Caki2 (cell line): ENCODE data around the gene CFAP73. TPM values are rescaled to one million over a fixed set of nuclear protein-coding genes. Genes with fewer than 3 reads are reported as not detected.
"Not testable (repeated sequence)": the region's sequence is repeated elsewhere in the genome, so short reads cannot be mapped to it uniquely, and the experiment has no call there.

Source experiments
- DNase-seq: peaks from one replicate; pipeline ENCODE4 v3.0.0-alpha.2; 2015; ENCODE audit warnings: low read depth
- in situ Hi-C: cut with HindIII; loops from 2 replicates; pipeline ENCODE4 v1.10.0; 2016; ENCODE audit warnings: low sequenced_read_pairs, low pct_unique_long_range_greater_than_20kb, mixed read lengths
- total RNA-seq: library from RNA; depleted of rRNA; stranded (reverse); fragments of >200 nt; shearing (Covaris generic); gene quantifications from 2 replicates; pipeline ENCODE4 v1.2.3, GENCODE V29; 2014; ENCODE audit warnings: low replicate concordance; rRNA removed

The CFAP73 gene
- total RNA-seq, 1 experiment from 2014 or later = 6.2 TPM

DNA sequence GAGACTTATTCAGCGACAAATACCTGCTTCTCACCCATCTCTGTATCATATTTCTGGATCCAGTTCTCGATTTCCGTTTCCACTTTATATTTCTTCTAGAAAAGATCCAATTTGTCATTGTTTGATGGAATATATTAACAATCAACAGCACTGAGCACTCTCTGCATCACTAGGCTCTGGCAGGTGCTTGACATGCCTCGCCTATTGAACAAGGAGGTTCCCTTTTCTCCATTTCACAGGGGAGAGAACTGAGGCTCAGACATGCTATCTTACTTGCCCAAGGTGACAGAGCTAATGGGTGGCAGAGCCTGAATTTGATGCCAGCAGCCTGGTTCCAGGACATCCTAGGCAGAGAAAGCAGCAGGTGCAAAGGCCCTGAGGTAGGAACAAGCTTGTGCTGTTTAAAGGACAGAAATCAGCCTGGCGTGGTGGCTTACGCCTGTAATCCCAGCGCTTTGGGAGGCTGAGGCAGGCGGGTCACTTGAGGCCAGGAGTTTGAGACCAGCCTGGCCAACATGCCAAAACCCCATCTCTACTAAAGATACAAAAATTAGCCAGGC, 48.1 kb downstream of the CFAP73 start:
- in situ Hi-C loops = no loop called here

DNA sequence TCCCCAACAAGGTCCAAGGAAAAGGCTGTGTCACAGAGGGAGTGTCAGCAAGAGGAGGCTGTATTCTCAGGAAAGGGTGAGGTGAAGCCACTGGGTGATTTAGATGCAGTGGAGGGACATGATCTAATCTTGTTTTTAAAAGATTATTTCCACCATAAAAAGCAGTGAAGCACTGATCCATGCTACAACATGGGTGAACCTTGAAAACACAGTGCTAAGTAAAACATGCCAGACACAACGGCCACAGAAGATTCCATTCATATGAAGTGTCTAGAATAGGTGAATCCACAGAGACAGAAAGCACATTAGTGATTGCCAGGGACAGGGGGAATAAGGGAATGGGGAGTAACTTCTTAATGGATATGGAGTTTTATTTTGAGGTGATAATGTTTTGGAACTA, 48.8 kb downstream of the CFAP73 start:
- in situ Hi-C loops = no loop called here
- peak; percentile 76 for DNase-seq

More for the DNA sequence above, 48.1 kb downstream of the CFAP73 start:
- DNase-seq = no peak

DNA sequence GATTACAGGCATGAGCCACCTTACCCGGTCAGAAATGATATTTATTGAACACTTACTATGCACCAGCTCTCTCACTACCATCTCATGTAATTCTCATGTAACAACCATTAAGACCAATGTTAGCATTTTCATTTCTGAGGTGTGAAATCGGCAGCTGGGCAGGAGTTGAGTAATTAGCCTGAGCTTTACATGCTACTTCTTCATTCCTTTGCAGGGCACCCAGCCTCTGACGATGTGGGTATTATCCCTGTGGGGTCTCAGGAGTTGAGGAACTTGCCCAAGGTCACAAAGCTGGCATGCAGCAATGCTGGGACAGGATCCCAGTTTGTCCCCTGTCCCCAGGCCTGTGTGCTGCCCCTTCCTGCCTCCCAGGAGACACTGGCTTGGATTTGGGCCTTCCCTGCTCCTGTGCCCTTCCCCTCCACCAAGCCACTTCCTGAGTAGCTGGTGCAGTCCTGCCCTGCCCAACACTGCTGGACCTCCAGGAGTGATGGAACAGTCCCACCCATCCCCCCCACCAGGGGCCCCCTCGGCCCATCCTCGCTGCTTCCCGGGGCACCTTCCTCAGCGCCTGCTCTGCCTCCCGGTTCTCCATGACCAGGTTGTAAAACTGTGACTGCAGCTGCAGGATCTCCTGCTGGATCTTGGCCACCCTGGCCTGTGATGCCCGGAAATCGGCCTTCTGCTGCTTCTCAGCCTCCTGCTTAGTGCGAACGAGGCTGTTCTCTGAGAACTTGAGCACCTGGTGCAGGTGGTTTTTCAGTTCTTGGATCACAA, 50.7 kb downstream of the CFAP73 start:
- in situ Hi-C loops = no loop called here
- no peak for DNase-seq

DNA sequence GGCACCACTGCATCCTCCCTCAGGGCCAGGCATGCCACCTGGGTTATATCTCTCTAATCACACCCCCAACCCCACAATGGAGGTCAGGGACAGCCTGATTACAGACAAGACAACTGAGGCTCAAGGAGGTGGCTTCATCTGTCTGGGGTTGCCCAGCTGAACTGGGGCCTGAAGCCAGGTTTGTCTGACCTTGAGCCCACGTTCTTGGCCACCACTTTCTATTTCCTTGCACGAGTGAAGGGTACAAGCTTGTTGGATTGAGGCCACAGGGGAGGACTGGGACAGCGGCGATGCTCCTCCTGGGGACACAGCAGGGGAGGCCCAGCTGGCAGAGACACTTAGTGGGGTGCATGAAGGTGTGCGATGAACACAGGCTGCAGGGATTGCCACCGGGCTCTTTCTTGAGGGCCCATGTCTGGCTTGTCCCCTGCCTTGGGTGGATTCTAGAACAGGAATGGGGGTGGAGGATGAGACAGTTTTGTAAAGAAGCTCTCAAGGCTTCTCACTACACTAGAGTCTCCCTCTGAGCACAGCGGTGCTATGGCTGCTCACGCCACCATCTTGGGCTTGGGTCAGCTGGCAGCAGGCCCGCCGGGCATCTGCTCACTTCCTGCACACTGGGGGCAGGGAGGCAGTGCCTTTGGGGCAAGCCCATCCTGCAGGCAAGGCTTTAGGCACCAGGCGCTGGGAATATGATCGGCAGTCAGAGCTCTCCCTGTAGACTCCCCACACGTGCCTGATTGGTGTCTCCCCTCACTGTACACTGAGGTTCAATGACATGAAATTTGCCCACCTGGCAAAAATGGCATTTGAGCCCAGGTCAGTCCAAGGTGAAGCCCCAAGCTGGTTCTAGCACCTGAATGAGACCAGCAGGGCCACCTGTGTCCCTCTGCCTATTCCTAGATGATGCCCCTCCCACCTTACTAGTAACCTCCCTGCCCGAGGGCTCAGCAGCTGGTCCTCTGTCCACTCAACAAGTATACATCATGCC, 52.0 kb downstream of the CFAP73 start:
- DNase-seq = no peak
- in situ Hi-C loops = no loop called here

DNA sequence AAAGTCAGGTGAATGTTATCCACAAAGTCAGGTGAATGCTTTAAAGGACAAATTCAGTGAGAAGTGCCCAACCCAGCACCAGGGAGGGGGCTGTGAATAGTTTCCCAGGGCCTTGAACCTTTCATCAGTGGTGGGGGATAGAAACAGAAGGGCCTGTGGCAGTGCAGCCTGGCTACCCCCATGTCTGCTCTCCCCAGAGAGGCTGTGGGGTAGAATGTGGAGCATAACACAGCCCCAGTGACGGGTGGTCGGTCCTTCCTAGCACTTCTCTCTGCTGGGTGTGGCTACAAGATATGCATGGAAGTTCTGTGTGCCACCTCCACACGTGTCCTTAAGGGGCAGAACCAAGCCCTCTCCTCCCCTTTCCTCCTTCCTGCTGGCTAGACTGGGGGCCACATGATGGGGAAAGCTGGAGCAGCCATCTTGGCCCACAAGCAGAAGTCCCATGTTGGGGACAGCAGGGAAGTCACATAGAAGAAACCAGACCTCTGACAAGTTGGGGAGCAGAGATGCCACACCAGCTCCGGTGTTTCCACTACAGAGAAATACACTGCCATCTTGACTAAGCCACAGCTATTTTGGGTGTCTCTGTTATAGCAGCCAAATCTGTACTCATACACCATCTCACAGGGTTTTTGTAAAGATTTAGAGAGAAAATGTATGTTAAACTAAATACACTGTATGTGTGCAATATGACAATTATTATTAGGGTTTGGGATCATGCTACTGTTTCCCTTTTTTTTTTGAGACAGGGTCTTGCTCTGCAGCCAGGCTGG, 53.0 kb downstream of the CFAP73 start:
- no peak for DNase-seq
- in situ Hi-C loops = no loop called here

DNA sequence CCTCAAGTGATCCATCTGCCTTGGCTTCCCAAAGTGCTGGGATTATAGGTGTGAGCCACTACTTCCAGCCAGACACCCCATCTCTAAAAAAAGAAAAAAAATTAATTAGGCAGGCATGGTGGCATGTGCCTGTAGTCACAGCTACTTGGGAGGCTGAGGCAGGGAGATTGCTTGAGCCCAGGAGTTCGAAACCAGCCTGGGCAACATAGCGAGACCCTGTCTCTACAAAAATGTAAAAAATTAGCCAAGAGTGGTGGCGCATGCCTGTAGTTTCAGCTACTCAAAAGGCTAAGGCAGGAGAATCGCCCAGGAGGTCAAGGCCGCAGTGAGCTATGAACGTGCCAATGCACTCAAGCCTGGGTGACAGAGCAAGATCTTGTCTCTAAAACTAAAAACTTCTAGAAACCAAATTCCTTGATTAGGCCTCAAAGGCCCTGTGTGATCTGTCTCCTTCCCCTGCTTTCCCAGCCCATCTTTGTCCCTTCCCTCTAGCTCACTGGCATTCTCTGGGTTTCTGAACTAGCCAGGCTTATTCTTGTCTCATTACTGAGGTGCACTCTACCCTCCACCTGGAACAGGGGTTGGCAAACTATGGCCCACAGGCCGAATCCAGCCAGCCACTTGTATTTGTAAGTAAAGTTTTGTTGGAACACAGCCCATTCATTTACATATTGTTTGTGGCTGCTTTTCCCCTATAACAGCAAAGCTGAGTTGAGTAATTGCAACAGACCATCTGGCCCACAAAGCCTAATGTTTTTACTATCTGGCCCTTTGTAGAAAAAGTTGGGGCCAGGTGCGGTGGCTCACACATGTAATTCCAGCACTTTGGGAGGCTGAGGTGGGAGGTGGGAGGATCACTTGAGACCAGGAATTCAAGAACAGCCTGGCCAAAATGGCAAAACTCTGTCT, 54.6 kb downstream of the CFAP73 start:
- no peak for DNase-seq
- in situ Hi-C loops = no loop called here

DNA sequence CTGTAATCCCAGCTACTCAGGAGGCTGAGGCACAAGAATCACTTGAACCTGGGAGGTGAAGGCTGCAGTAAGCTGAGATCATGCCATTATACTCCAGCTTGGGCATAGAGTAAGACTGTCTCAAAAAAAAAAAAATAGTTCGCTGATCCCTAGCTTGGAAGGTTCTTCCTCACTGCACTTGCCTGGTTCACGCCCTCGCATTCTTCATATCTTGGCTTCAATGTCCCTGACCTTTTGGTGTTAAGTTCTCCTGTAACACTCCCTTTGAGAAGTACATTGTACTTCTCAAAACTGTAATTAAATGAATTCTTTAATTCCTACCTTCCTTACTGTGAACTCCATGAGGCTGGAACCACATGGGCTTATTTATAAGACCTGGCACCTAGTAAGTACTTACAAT, 55.3 kb downstream of the CFAP73 start:
- in situ Hi-C loops = no loop called here
- DNase-seq = peak; percentile 73

DNA sequence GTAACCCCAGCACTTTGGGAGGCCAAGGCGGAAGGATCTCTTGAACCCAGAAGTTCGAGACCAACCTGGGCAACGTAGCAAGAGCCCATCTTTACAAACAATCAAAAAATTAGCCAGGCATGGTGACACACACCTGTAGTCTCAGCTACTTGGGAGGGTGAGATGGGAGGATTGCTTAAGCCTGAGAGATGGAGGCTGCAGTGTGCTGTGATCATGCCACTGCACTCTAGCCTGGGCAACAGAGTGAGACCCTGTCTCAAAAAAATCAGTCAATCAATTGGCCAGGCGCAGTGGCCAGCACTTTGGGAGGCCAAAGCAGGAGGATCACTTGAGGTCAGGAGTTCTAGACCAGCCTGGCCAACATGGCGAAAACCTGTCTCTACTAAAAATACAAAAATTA, 57.3 kb downstream of the CFAP73 start:
- in situ Hi-C loops, DNase-seq: not testable (repeated sequence)

DNA sequence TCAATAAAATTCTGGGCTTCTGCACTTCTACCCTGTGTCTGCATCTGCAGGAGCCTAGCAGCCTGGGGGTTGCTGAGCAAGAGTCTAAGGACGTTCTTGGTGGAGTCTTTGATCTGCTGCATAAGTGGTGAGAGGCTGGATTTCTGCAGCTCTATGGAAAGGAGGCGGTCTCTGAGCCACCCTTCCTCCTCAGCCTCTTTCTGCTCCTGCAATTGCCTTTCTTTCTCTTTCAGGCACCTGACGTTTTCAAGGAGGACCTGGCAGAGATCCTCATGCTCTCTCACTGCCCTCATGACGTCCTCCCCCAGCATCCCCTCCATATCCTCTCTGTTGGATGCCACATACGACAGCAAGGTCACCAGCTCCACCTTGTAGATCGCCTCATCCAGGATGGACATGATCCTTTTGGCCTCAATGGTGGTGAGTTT, 58.1 kb downstream of the CFAP73 start:
- in situ Hi-C loops = no loop called here
- no peak for DNase-seq

DNA sequence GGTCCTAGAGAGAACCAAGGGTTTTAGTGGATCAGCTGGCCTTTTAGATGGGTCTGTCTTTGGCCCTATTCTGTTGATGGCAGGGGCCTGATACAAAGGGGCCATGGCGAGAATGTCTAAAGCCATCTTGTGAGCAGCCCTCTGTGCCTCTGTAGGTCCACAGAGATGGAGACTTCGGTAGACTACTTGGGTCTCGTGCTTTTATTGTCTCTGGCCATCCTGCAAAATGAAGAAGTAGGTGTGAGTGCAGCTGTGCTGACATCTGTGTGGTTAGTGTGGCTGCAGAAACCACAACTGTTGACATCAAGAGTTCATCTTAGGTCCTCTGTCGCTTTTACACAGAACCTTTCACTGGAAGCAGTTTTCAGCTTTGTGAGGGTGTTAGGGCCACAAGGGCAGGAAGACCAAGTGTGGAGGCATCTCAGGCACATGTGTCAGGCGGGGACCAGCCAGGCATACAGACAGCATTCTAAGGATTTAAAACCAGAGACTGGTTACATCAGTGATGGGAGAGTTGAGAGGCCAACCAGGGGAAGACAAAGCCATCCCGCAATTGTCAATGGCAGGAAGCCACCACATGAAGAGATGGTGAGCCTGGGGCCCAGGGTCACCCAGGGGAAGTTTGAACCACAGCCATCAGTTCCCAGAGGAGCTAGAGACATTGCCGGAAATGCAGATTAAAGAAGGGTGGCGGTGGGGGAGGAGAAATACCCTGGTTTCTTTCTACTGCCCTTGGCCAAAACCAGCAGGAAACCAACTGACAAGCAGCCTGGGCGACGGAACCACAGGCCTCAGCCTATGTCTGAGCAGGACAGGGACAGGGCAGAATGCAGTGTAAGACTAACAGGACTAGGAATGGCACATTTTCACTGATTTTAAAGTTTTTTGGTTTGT, 58.8 kb downstream of the CFAP73 start:
- no peak for DNase-seq
- in situ Hi-C loops = no loop called here

Other genes with a start within 250 kb of the CFAP73 start
- 18.1 and 27.5 TPM in 2 replicates for gene OAS1, start 242.8 kb upstream of the CFAP73 start, total RNA-seq
- gene OAS3, start 211.2 kb upstream of the CFAP73 start, total RNA-seq = 11.4 and 19.1 TPM in 2 replicates
- 0.30 and 1.0 TPM in 2 replicates for gene OAS2, start 171.2 kb upstream of the CFAP73 start, total RNA-seq
- gene DTX1, start 93.0 kb upstream of the CFAP73 start, total RNA-seq = not detected in 2 replicates
- gene RASAL1, start 14.0 kb upstream of the CFAP73 start, total RNA-seq = 29.3 and 65.1 TPM in 2 replicates
- 48.3 and 57.9 TPM in 2 replicates for gene DDX54, start 35.8 kb downstream of the CFAP73 start, total RNA-seq
- gene RITA1, start 36.0 kb downstream of the CFAP73 start, total RNA-seq = 37.1 and 53.0 TPM in 2 replicates
- 16.4 and 18.9 TPM in 2 replicates for gene TPCN1, start 71.7 kb downstream of the CFAP73 start, total RNA-seq
- gene SLC8B1, start 185.4 kb downstream of the CFAP73 start, total RNA-seq = 18.5 and 20.2 TPM in 2 replicates
- 10.1 and 12.6 TPM in 2 replicates for gene PLBD2, start 208.9 kb downstream of the CFAP73 start, total RNA-seq